ENCODE data around the gene MORN1.
A peak's percentile ranks its signal among the peaks of the same experiment; 100 is the strongest.
"Not testable (repeated sequence)": the region's sequence is repeated elsewhere in the genome, so short reads cannot be mapped to it uniquely, and the experiment has no call there.

Gene MORN1

DNA sequence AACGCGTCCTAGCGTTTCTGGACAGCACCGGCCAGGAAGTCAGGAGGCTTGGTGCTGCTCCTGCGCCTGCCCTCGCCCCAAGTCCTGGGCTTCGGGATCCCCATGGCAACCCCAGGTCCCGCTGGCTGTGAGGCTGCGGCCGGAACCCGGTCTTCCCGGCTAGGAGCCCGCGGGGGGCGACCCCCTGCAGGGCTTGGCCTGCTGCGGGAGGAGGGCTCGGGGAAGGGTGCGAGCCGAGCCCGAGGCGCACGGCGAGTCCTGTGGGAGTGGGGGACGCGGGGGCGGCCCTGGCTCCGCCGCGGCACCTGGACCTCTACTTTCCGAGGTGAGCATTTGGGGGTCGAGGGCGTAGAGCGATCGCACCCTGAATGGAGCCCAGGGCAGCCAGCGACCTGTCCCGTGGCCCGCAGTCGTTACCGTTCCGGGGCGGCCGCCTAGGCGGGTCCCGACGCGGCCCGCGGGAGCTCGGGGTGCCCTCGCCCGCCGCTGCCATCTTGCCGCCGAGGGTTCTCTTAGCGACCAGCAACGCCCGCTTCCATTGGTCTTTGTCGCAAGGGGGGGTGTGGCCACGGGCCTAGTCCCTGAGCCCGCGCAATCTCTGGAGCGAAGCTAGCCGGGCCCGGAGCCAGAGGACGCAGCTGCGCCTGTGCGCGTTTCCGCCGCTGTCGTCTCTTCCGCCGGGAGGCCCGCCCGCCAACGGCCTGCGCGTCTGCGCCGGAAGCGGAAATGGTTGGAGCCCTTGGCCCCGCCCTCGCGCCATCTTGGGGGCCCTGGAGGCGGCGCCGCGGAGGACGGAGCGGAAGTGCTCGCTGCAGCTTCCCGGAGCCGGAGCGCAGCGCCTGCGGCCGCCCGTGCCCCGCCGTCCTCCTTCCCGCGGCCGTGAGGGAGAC is at the start of gene MORN1, which contains the start of gene RER1:
TSS of gene MORN1 (minus strand) at position 514 of the 890 bp plus-strand sequence. CDS start at position 493, 21 bp downstream.
TSS of gene RER1 (plus strand) at position 801 of the 890 bp plus-strand sequence. CDS start 3,950 bp downstream, outside the sequence.
- TF ChIP-seq EZH2phosphoT487 (conservative IDR thresholded peaks at IDR 0.05; ENCODE audit: low read length) (no peak), CTCF (IDR thresholded peaks at IDR 0.05; ENCODE audit: insufficient read depth, low read length, poor library complexity, severe bottlenecking) (no peak)
- no peaks in the 10 kb centered on the region for H3K27me3 ChIP-seq (ENCODE audit: low read length)
- no peaks in the 10 kb centered on the region for H3K9me2 ChIP-seq (replicated peaks; ENCODE audit: insufficient read depth, low read length)
- peak within 1 kb of the TSS; percentile 70 for H3K4me3 ChIP-seq (ENCODE audit: insufficient read depth, low read length, poor library complexity, severe bottlenecking)
- peak within 1 kb of the TSS; percentile 84 for H3K9ac ChIP-seq (ENCODE audit: low read length)
- no peaks in the 10 kb centered on the region for H3K36me3 ChIP-seq (ENCODE audit: low read length)
- no peaks in the 10 kb centered on the region for H3K9me3 ChIP-seq (ENCODE audit: insufficient read depth, low read length)
- H3K79me2 ChIP-seq (ENCODE audit: insufficient read depth, low read length) = peaks cover 30% of the 10 kb centered on the region
- H4K20me1 ChIP-seq (ENCODE audit: low read depth, low read length) = no peaks in the 10 kb centered on the region
- peak within 1 kb of the TSS; percentile 77 for H3K4me2 ChIP-seq (ENCODE audit: low read depth, low read length, poor library complexity, severe bottlenecking)
- H2AFZ ChIP-seq (ENCODE audit: low read depth, low read length, severe bottlenecking) = no peak within 1 kb of the TSS
- peaks cover 15% of the 10 kb centered on the region for H3F3A ChIP-seq (ENCODE audit: insufficient read depth)
- H3K27ac ChIP-seq (ENCODE audit: low read depth, low read length) = peak within 1 kb of the TSS; percentile 91

- not testable (repeated sequence) for H3K27ac ChIP-seq (ENCODE audit: low read depth, low read length); H3K4me3 ChIP-seq (ENCODE audit: insufficient read depth, low read length, poor library complexity, severe bottlenecking); H3F3A ChIP-seq (ENCODE audit: insufficient read depth); H3K79me2 ChIP-seq (ENCODE audit: insufficient read depth, low read length); H3K4me2 ChIP-seq (ENCODE audit: low read depth, low read length, poor library complexity, severe bottlenecking); H3K9me2 ChIP-seq (replicated peaks; ENCODE audit: insufficient read depth, low read length); H3K36me3 ChIP-seq (ENCODE audit: low read length); H3K9me3 ChIP-seq (ENCODE audit: insufficient read depth, low read length); H3K27me3 ChIP-seq (ENCODE audit: low read length); H3K9ac ChIP-seq (ENCODE audit: low read length); H2AFZ ChIP-seq (ENCODE audit: low read depth, low read length, severe bottlenecking); H4K20me1 ChIP-seq (ENCODE audit: low read depth, low read length)
Observed at GRCh38 chr1:2440346-2440745, 49.0 kb upstream of the MORN1 start.

- Histone ChIP-seq H4K20me1 (ENCODE audit: low read depth, low read length) (no peaks in the 10 kb centered on the region), H3K36me3 (ENCODE audit: low read length) (no peaks in the 10 kb centered on the region), H3K4me3 (ENCODE audit: insufficient read depth, low read length, poor library complexity, severe bottlenecking) (no peak overlapping the region), H3K9me2 (replicated peaks; ENCODE audit: insufficient read depth, low read length) (no peaks in the 10 kb centered on the region), H3K4me2 (ENCODE audit: low read depth, low read length, poor library complexity, severe bottlenecking) (no peak overlapping the region), H3K27me3 (ENCODE audit: low read length) (no peaks in the 10 kb centered on the region), H3K79me2 (ENCODE audit: insufficient read depth, low read length) (no peaks in the 10 kb centered on the region), H3K9ac (ENCODE audit: low read length) (no peak overlapping the region), H3K27ac (ENCODE audit: low read depth, low read length) (no peak overlapping the region), H2AFZ (ENCODE audit: low read depth, low read length, severe bottlenecking) (no peak overlapping the region), H3K9me3 (ENCODE audit: insufficient read depth, low read length) (no peaks in the 10 kb centered on the region), H3F3A (ENCODE audit: insufficient read depth) (no peaks in the 10 kb centered on the region)
- TF ChIP-seq EZH2phosphoT487 (conservative IDR thresholded peaks at IDR 0.05; ENCODE audit: low read length) = no peak
- TF ChIP-seq CTCF (IDR thresholded peaks at IDR 0.05; ENCODE audit: insufficient read depth, low read length, poor library complexity, severe bottlenecking) = no peak
Observed at GRCh38 chr1:2439369-2439768, 48.0 kb upstream of the MORN1 start.

GRCh38 chr1:2438641-2439040 is 47.3 kb upstream of the MORN1 start:
- no peak overlapping the region for H3K4me2 ChIP-seq (ENCODE audit: low read depth, low read length, poor library complexity, severe bottlenecking)
- TF ChIP-seq CTCF (IDR thresholded peaks at IDR 0.05; ENCODE audit: insufficient read depth, low read length, poor library complexity, severe bottlenecking) = no peak
- no peak for TF ChIP-seq EZH2phosphoT487 (conservative IDR thresholded peaks at IDR 0.05; ENCODE audit: low read length)
- no peaks in the 10 kb centered on the region for H3K27me3 ChIP-seq (ENCODE audit: low read length)
- no peak overlapping the region for H3K9ac ChIP-seq (ENCODE audit: low read length)
- no peak overlapping the region for H3K4me3 ChIP-seq (ENCODE audit: insufficient read depth, low read length, poor library complexity, severe bottlenecking)
- no peaks in the 10 kb centered on the region for H3K9me3 ChIP-seq (ENCODE audit: insufficient read depth, low read length)
- no peaks in the 10 kb centered on the region for H3K9me2 ChIP-seq (replicated peaks; ENCODE audit: insufficient read depth, low read length)
- no peaks in the 10 kb centered on the region for H3K36me3 ChIP-seq (ENCODE audit: low read length)
- no peaks in the 10 kb centered on the region for H3K79me2 ChIP-seq (ENCODE audit: insufficient read depth, low read length)
- H3F3A ChIP-seq (ENCODE audit: insufficient read depth) = no peaks in the 10 kb centered on the region
- no peak overlapping the region for H3K27ac ChIP-seq (ENCODE audit: low read depth, low read length)
- H2AFZ ChIP-seq (ENCODE audit: low read depth, low read length, severe bottlenecking) = no peak overlapping the region
- H4K20me1 ChIP-seq (ENCODE audit: low read depth, low read length) = no peaks in the 10 kb centered on the region
